AG09319 (cell line): ENCODE data around the gene PNPLA6.
A peak's percentile ranks its signal among the peaks of the same experiment; 100 is the strongest.

ENCODE experiments used
- DNase-seq: peaks from one replicate; pipeline ENCODE4 v3.0.0-alpha.2; 2010; ENCODE audit warnings: low read depth; ENCODE audit errors: extremely low read depth
- CTCF ChIP-seq: IDR thresholded peaks from 2 replicates; pipeline ENCODE4 v1.5.1; 2011; ENCODE audit warnings: low read depth, mild to moderate bottlenecking, inconsistent platforms, low read length, moderate library complexity

The PNPLA6 gene

DNA sequence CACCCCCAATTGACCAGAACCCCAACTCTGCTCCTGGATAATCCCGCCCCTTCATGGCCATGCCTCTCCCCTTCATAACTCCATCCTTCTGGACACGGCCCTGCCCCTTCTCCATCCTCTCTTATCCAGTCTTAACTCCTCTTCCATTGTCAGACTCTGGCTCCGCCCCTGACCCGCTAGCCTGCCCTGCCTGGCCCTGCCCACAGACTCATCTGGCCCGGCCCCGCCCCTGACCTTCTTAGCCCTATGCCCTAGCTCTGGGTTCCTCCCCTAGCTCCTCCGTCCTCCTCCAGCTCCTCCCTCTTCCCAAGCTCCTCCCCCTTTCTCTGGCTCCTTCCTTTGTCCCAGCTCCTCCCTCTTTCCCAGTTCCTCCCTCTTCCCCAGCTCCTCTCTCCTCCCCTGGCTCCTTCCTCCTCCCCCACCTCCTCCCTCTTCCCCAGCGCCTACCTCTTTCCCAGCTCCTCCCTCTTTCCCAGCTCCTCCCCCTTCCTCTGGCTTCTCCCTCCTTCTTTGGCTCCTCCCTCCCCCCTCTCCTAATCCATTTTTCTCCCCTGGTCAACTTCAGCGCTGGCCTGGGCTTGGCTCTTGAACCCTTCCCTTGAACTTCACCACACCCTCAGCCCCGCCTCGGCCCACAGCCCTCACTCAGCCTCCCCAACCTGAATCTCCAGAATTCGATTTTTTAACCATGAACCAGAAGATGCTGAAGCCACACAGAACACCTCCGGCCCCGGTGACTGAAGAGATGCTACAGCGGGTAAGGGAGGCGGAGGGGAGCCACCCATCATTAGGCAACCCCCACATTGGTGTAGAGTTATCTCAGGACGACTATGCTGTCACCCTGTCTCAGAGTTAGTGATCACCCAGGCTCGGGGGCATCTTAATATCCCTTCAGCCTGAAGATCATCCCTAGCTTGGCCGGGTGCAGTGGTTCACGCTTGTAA is 28.9 kb upstream of the PNPLA6 start:
- peak; percentile 32 for DNase-seq
- no peak for TF ChIP-seq CTCF

GRCh38 chr19:7507884-7508283 is 27.6 kb upstream of the PNPLA6 start:
- DNase-seq: peak; percentile 40
- no peak for TF ChIP-seq CTCF

- no peak for TF ChIP-seq CTCF
These were observed 25.9 kb upstream of the PNPLA6 start for GRCh38 chr19:7509625-7510024.

GRCh38 chr19:7512400-7512851 is 23.1 kb upstream of the PNPLA6 start:
- no peak for TF ChIP-seq CTCF
- DNase-seq: no peak

More at GRCh38 chr19:7509625-7510024, 25.9 kb upstream of the PNPLA6 start:
- DNase-seq: no peak

GRCh38 chr19:7513809-7514642 is 21.5 kb upstream of the PNPLA6 start:
- DNase-seq: no peak
- no peak for TF ChIP-seq CTCF

GRCh38 chr19:7515110-7515644 is 20.3 kb upstream of the PNPLA6 start:
- TF ChIP-seq CTCF: no peak
- DNase-seq: no peak
